ENCODE results near the gene LEMD1.
"Not testable (repeated sequence)": the region's sequence is repeated elsewhere in the genome, so short reads cannot be mapped to it uniquely, and the experiment has no call there.

The LEMD1 gene

GRCh38 chr1:205370780-205371179 is 51.1 kb downstream of the LEMD1 start:
- H3K4me1 Mint-ChIP-seq: peaks cover 73% of the 10 kb centered on the region
- TF ChIP-seq, protein P1, sequence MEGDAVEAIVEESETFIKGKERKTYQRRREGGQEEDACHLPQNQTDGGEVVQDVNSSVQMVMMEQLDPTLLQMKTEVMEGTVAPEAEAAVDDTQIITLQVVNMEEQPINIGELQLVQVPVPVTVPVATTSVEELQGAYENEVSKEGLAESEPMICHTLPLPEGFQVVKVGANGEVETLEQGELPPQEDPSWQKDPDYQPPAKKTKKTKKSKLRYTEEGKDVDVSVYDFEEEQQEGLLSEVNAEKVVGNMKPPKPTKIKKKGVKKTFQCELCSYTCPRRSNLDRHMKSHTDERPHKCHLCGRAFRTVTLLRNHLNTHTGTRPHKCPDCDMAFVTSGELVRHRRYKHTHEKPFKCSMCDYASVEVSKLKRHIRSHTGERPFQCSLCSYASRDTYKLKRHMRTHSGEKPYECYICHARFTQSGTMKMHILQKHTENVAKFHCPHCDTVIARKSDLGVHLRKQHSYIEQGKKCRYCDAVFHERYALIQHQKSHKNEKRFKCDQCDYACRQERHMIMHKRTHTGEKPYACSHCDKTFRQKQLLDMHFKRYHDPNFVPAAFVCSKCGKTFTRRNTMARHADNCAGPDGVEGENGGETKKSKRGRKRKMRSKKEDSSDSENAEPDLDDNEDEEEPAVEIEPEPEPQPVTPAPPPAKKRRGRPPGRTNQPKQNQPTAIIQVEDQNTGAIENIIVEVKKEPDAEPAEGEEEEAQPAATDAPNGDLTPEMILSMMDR (IDR thresholded peaks at IDR 0.05; ENCODE audit: unreplicated experiment in 3 of 3): no peak
- H3K27me3 Mint-ChIP-seq (ENCODE audit: low read depth): no peaks in the 10 kb centered on the region
- H3K4me3 Mint-ChIP-seq: no peak overlapping the region
- H3K36me3 Mint-ChIP-seq (ENCODE audit: low read depth): no peaks in the 10 kb centered on the region
- H3K27ac Mint-ChIP-seq: peak overlapping the region in 2 of 3 experiments; percentile 96 to 99
- H3K9me3 Mint-ChIP-seq: no peaks in the 10 kb centered on the region

DNA sequence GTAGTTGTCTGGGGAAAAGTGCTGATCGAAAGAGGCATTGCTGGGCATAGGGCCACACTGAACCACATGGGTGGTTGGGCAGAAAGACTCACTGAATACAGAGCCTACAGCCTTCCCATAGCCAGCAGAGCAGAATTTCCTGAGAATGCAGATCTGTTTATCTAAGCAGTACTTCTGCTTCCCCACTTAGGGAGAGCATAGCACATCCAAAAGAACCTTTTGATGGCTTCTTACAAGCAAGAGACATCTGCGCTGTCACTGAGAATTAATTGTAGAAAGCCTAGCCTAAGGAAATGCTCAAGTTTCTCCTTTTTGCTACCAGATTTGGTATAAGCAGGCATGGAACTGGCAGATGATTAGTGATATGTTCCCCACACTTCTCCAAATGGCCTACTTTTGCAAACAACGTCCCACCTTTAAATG is 52.1 kb downstream of the LEMD1 start:
- TF ChIP-seq, protein P1 (IDR thresholded peaks at IDR 0.05; ENCODE audit: unreplicated experiment in 3 of 3): no peak
- Mint-ChIP-seq H3K4me1 (peaks cover 70% of the 10 kb centered on the region), H3K27ac (peak overlapping the region; percentile 73 to 99 (median 96)), H3K27me3 (ENCODE audit: low read depth) (no peaks in the 10 kb centered on the region), H3K4me3 (no peak overlapping the region), H3K36me3 (ENCODE audit: low read depth) (no peaks in the 10 kb centered on the region), H3K9me3 (no peaks in the 10 kb centered on the region)

GRCh38 chr1:205368478-205368877 is 53.4 kb downstream of the LEMD1 start:
- peaks cover 60% of the 10 kb centered on the region for H3K4me1 Mint-ChIP-seq
- TF ChIP-seq, protein P1 (IDR thresholded peaks at IDR 0.05; ENCODE audit: unreplicated experiment in 3 of 3): no peak
- H3K36me3 Mint-ChIP-seq (ENCODE audit: low read depth): no peaks in the 10 kb centered on the region
- no peaks in the 10 kb centered on the region for H3K27me3 Mint-ChIP-seq (ENCODE audit: low read depth)
- no peak overlapping the region for H3K4me3 Mint-ChIP-seq
- H3K27ac Mint-ChIP-seq: peak overlapping the region in 1 of 3 experiments; percentile 88
- no peaks in the 10 kb centered on the region for H3K9me3 Mint-ChIP-seq

GRCh38 chr1:205365945-205366463 is 55.9 kb downstream of the LEMD1 start:
- Mint-ChIP-seq H3K27me3 (ENCODE audit: low read depth) (no peaks in the 10 kb centered on the region), H3K27ac (peak overlapping the region; percentile 41 to 88 (median 65)), H3K36me3 (ENCODE audit: low read depth) (no peaks in the 10 kb centered on the region), H3K4me1 (peaks cover 57% of the 10 kb centered on the region), H3K4me3 (no peak overlapping the region), H3K9me3 (no peaks in the 10 kb centered on the region)
- TF ChIP-seq, protein P1 (IDR thresholded peaks at IDR 0.05; ENCODE audit: unreplicated experiment in 3 of 3): no peak

DNA sequence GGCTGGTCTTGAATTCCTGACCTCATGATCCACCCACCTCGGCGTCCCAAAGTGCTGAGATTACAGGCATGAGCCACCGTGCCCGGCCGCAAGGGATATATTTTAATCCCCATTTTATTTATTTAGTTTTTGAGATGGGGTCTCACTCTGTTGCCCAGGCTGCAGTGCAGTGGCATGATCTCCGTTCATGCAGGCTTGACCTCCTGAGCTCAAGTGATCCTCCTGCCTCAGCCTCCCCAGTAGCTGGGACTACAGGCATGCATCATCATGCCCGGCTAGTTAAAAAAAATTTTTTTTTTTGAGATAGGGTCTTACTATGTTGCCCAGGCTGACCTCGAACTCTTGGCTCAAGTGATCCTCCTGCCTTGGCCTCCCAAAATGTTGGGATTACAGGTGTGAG is 56.8 kb downstream of the LEMD1 start:
- Mint-ChIP-seq H3K27ac (peak overlapping the region in 2 of 3 experiments; percentile 65 to 88), H3K4me1 (peaks cover 57% of the 10 kb centered on the region)
- H3K36me3 Mint-ChIP-seq (ENCODE audit: low read depth); H3K27me3 Mint-ChIP-seq (ENCODE audit: low read depth); H3K4me3 Mint-ChIP-seq; H3K9me3 Mint-ChIP-seq: not testable (repeated sequence)

DNA sequence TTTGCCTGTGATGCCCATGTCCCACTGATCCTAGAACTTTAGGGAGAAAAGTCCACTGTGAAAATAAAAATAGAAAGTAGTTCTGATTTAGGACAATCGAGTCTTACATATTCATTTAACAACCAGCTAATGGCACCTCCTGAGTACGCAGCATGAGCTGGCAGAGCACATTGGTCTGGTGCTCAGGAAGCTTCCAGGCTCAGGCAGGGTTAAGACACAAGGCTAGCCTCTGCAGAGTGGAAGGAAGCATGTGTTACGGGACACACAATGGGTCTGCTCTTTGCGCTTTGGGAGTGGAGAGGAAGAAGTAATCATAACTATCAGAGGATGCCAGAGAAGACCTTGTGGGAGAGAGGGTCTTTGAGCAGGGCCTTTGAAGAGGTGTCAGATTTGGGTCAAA is 61.0 kb downstream of the LEMD1 start:
- TF ChIP-seq, protein P1 (IDR thresholded peaks at IDR 0.05; ENCODE audit: unreplicated experiment in 3 of 3): no peak
- no peaks in the 10 kb centered on the region for H3K27me3 Mint-ChIP-seq (ENCODE audit: low read depth)
- H3K4me3 Mint-ChIP-seq: peak overlapping the region in 1 of 3 experiments; percentile 2
- H3K36me3 Mint-ChIP-seq (ENCODE audit: low read depth): no peaks in the 10 kb centered on the region
- no peaks in the 10 kb centered on the region for H3K9me3 Mint-ChIP-seq
- peaks cover 66% of the 10 kb centered on the region for H3K4me1 Mint-ChIP-seq
- peak overlapping the region in 2 of 3 experiments; percentile 1 to 77 for H3K27ac Mint-ChIP-seq

Measured in nephron (organoid).